AG10803 (cell line): ENCODE data around the gene DSCAML1.

ENCODE experiments used
- DNase-seq: peaks from one replicate; pipeline ENCODE4 v3.0.0; 2010; ENCODE audit warnings: low read depth
- H3K4me3 ChIP-seq: 2 replicates; pipeline ENCODE4 v1.5.1; 2011; ENCODE audit warnings: mild to moderate bottlenecking, low read length, control low read depth
- CTCF ChIP-seq: conservative IDR thresholded peaks from 2 replicates; pipeline ENCODE4 v1.5.1; 2011; ENCODE audit warnings: mild to moderate bottlenecking, low read length, control low read depth, inconsistent platforms

DSCAML1 gene

GRCh38 chr11:117424781-117425180 is 372.2 kb downstream of the DSCAML1 start:
- DNase-seq: peak; percentile 73

GRCh38 chr11:117423046-117423575 is 373.9 kb downstream of the DSCAML1 start:
- TF ChIP-seq CTCF: no peak
- H3K4me3 ChIP-seq: no peak overlapping the region
- DNase-seq: no peak

More at GRCh38 chr11:117424781-117425180, 372.2 kb downstream of the DSCAML1 start:
- no peak for TF ChIP-seq CTCF
- no peak overlapping the region for H3K4me3 ChIP-seq

GRCh38 chr11:117421476-117421875 is 375.5 kb downstream of the DSCAML1 start:
- H3K4me3 ChIP-seq: no peak overlapping the region
- TF ChIP-seq CTCF: no peak
- DNase-seq: no peak

GRCh38 chr11:117421041-117421440 is 376.0 kb downstream of the DSCAML1 start:
- DNase-seq: no peak
- no peak for TF ChIP-seq CTCF
- no peak overlapping the region for H3K4me3 ChIP-seq

- TF ChIP-seq CTCF: no peak
- DNase-seq: no peak
- no peak overlapping the region for H3K4me3 ChIP-seq
Measured at GRCh38 chr11:117420598-117420997, 376.4 kb downstream of the DSCAML1 start.

GRCh38 chr11:117420143-117420485 is 376.9 kb downstream of the DSCAML1 start:
- TF ChIP-seq CTCF: no peak
- no peak overlapping the region for H3K4me3 ChIP-seq
- DNase-seq: no peak

GRCh38 chr11:117419482-117420142 is 377.4 kb downstream of the DSCAML1 start:
- no peak overlapping the region for H3K4me3 ChIP-seq
- TF ChIP-seq CTCF: no peak
- DNase-seq: peak; percentile 30
